ENCODE data around the gene TNFRSF1A. TPM values are rescaled to one million over a fixed set of nuclear protein-coding genes. Genes with fewer than 3 reads are reported as not detected.

The TNFRSF1A gene
- polyA plus RNA-seq, 1 donor (not counting 4 experiments of a cell fraction or from before 2014, with no cell fraction given) = 101 TPM

DNA sequence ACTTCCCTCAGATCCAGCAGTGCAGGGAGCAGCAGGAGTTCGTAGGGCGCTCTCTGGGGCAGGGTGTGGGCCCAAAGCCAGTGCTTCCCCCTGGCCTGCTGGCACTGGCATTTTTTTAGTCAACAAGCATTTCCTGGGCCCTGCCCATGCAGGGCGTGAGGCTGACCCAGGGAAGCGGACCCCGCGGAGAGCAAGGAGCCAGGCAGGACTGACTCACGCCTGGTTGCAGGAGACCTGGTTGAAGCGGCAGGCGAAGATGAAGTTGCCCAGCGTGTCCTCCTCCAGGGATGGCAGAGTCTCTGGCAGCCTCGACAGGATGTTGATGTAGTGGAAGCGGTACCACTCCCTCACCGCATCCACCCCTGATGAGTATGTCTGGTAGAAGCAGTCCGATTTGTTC is 20.0 kb upstream of the TNFRSF1A start:
- no peak overlapping the region for H3K4me3 ChIP-seq (ENCODE audit: control insufficient read depth in 2 of 3, extremely low read depth in 1 of 3, insufficient read depth in 2 of 3, low read depth in 1 of 3, low read length in 3 of 3)
- TF ChIP-seq, protein P1, sequence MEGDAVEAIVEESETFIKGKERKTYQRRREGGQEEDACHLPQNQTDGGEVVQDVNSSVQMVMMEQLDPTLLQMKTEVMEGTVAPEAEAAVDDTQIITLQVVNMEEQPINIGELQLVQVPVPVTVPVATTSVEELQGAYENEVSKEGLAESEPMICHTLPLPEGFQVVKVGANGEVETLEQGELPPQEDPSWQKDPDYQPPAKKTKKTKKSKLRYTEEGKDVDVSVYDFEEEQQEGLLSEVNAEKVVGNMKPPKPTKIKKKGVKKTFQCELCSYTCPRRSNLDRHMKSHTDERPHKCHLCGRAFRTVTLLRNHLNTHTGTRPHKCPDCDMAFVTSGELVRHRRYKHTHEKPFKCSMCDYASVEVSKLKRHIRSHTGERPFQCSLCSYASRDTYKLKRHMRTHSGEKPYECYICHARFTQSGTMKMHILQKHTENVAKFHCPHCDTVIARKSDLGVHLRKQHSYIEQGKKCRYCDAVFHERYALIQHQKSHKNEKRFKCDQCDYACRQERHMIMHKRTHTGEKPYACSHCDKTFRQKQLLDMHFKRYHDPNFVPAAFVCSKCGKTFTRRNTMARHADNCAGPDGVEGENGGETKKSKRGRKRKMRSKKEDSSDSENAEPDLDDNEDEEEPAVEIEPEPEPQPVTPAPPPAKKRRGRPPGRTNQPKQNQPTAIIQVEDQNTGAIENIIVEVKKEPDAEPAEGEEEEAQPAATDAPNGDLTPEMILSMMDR (optimal IDR thresholded peaks at IDR 0.05 in 1 of 3, IDR thresholded peaks at IDR 0.05 in 1 of 3, conservative IDR thresholded peaks at IDR 0.05 in 1 of 3; ENCODE audit: extremely low read depth in 1 of 3, insufficient read depth in 2 of 3, low read length in 3 of 3) = no peak
- no peak for TF ChIP-seq EZH2 (IDR thresholded peaks at IDR 0.05; ENCODE audit: low read length)
- peaks cover 0 to 2% of the 10 kb centered on the region in 2 experiments for H3K36me3 ChIP-seq (ENCODE audit: control insufficient read depth in 2 of 2, extremely low read depth in 1 of 2, insufficient read depth in 2 of 2, low read length in 2 of 2)
- no peaks in the 10 kb centered on the region for H4K20me1 ChIP-seq (ENCODE audit: control insufficient read depth, extremely low read depth, insufficient read depth, low read length)
- no peaks in the 10 kb centered on the region for H3K9me3 ChIP-seq (ENCODE audit: control insufficient read depth, low read depth, low read length)
- H2AFZ ChIP-seq (ENCODE audit: control insufficient read depth, low read length) = no peak overlapping the region
- no peak overlapping the region for H3K9ac ChIP-seq (ENCODE audit: control insufficient read depth, extremely low read depth, insufficient read depth, low read length)
- H3K4me1 ChIP-seq (ENCODE audit: control insufficient read depth, extremely low read depth, insufficient read depth, low read length) = peaks cover 12% of the 10 kb centered on the region
- no peak for FAIRE-seq
- H3K27me3 ChIP-seq (ENCODE audit: control insufficient read depth, extremely low read depth, insufficient read depth, low read length) = no peaks in the 10 kb centered on the region
- DNase-seq (ENCODE audit: low read depth, low spot score) = no peak
- no peak overlapping the region for H3K4me2 ChIP-seq (ENCODE audit: control insufficient read depth, extremely low read depth, insufficient read depth, low read depth, low read length)
- no peaks in the 10 kb centered on the region for H3K9me1 ChIP-seq (ENCODE audit: control insufficient read depth, extremely low read depth, insufficient read depth, low read length)
- H3K27ac ChIP-seq (ENCODE audit: control insufficient read depth, insufficient read depth, low read length) = no peak overlapping the region
- H3K79me2 ChIP-seq (ENCODE audit: control insufficient read depth, insufficient read depth, low read length) = no peaks in the 10 kb centered on the region
- dilution Hi-C loops (cut with MboI; ENCODE audit: extremely low pct_ligation_motif_present, low sequenced_read_pairs) = no loop called here

DNA sequence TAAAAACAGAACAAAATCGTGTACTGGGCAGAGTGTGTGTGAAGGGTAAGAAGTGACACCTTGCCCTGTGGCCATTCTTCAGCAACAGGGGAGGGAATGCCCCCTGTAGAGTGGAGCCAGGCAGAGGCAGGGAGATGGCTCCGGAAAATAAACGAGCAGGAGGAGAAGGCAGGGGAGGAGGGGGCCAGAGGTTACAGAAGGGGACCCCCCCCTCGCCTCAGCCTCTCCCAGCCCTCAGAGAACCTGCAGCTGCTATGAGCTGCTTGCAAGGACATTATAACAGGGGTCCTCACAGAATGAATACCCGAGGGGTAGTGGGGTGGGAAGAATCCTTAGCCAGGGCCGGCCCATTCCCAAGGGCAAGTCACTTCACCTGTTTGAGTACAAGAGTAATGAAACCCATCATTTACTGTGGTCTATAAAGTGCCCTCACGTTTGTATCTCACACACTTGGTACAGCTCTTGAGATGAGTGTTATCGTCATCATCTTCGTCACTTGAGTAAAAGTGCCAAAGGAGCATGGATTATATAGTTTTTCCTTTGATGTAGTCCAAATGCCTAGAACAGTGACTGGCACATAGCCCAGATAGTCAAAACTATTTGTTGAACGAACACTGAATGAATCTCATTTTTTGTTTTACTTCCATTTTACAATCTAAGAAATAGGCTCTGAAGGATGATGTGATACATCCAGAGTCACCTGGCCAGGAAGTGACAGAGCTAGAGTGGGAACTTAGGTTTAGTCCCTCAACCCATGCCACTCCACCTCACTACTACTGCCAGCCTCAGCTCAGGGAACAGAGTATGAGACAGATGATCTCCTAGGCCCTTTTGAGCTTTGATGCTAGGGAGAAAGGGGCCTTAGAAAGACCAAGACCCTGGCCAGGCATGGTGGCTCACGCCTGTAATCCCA is 19.0 kb upstream of the TNFRSF1A start:
- H3K4me1 ChIP-seq (ENCODE audit: control insufficient read depth, extremely low read depth, insufficient read depth, low read length) = peaks cover 12% of the 10 kb centered on the region
- no peaks in the 10 kb centered on the region for H3K27me3 ChIP-seq (ENCODE audit: control insufficient read depth, extremely low read depth, insufficient read depth, low read length)
- DNase-seq (ENCODE audit: low read depth, low spot score) (no peak), FAIRE-seq (no peak)
- no peak overlapping the region for H2AFZ ChIP-seq (ENCODE audit: control insufficient read depth, low read length)
- dilution Hi-C loops (cut with MboI; ENCODE audit: extremely low pct_ligation_motif_present, low sequenced_read_pairs) = no loop called here
- H3K4me3 ChIP-seq (ENCODE audit: control insufficient read depth in 2 of 3, extremely low read depth in 1 of 3, insufficient read depth in 2 of 3, low read depth in 1 of 3, low read length in 3 of 3) = no peak overlapping the region
- H3K9me1 ChIP-seq (ENCODE audit: control insufficient read depth, extremely low read depth, insufficient read depth, low read length) = no peaks in the 10 kb centered on the region
- no peaks in the 10 kb centered on the region for H3K79me2 ChIP-seq (ENCODE audit: control insufficient read depth, insufficient read depth, low read length)
- no peak overlapping the region for H3K9ac ChIP-seq (ENCODE audit: control insufficient read depth, extremely low read depth, insufficient read depth, low read length)
- peaks cover 2% of the 10 kb centered on the region in 2 experiments for H3K36me3 ChIP-seq (ENCODE audit: control insufficient read depth in 2 of 2, extremely low read depth in 1 of 2, insufficient read depth in 2 of 2, low read length in 2 of 2)
- no peak for TF ChIP-seq EZH2 (IDR thresholded peaks at IDR 0.05; ENCODE audit: low read length)
- TF ChIP-seq, protein P1 (optimal IDR thresholded peaks at IDR 0.05 in 1 of 3, IDR thresholded peaks at IDR 0.05 in 1 of 3, conservative IDR thresholded peaks at IDR 0.05 in 1 of 3; ENCODE audit: extremely low read depth in 1 of 3, insufficient read depth in 2 of 3, low read length in 3 of 3) = no peak
- no peak overlapping the region for H3K27ac ChIP-seq (ENCODE audit: control insufficient read depth, insufficient read depth, low read length)
- no peaks in the 10 kb centered on the region for H4K20me1 ChIP-seq (ENCODE audit: control insufficient read depth, extremely low read depth, insufficient read depth, low read length)
- no peak overlapping the region for H3K4me2 ChIP-seq (ENCODE audit: control insufficient read depth, extremely low read depth, insufficient read depth, low read depth, low read length)
- no peaks in the 10 kb centered on the region for H3K9me3 ChIP-seq (ENCODE audit: control insufficient read depth, low read depth, low read length)

Measured in keratinocyte (primary cell).